Astrocyte of the hippocampus (primary cell): ENCODE measurements around the gene PTPRN2.

ENCODE experiments used
- DNase-seq: peaks from one replicate; pipeline ENCODE4 v3.0.0; 2011; ENCODE audit warnings: low read depth, low spot score

Gene PTPRN2

GRCh38 chr7:158267742-158268435 lies 319.7 kb downstream of the PTPRN2 start:
- no peak for DNase-seq

DNA sequence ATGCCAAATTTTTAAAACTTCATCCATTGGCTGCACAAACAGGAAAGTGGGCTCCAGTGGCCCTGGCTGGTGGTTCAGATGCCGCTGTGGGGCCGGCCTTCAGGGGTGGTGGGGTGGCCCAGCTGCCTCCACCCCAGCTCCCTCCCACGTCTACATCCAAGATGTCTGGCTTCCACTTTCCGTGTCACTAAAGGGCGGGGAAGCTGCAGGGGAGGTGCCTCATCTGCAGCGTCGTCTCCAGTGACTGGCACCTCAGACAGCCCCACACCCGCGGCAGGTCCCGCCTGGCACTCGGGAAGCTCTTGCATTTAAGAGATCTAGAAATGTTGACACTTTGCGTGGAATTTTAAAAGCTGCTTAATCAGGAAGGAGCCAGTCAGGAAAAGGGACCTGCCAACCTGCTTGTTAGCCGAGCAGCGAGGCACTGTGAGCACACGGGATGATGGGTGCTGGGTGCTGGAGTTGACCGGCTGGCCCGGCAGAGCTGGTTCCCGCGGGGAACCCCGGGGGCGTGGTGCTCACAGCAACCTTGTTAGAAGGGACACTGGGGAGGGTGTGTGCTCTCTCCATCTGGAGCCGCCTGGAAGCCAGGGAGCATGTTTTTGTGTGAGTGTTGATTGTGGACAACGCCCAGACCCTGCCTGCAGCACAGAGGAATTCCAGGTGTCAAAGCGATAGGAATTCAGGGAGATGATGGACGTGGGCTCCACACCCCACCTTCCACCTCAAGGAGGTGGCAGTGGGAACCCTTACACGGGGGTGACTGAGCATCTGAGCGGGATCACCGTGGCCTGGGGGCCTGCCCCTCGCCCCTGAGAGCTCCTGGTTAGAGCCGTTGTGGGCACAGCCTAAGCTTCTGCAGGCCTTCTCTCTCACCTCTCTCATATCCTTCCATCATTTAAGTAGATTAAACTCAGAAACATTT lies 320.5 kb downstream of the PTPRN2 start:
- no peak for DNase-seq

DNA sequence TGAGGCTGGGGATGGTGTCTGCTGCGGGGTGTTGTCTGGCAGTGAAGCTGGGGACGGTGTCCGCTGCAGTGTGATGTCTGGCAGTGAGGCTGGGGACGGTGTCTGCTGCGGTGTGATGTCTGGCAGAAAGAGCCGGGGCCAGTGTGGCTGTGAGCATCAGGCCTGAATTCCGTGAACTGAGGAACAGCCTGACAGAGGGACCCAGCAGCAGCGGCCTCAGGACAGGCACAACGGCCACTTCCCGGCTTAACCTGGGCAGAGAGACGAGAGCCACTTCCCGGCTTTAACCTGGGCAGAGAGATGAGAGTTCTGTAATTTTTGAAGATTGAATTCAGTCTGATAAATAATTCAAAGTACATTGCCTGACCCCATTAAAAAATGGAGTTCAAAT lies 321.2 kb downstream of the PTPRN2 start:
- no peak for DNase-seq

GRCh38 chr7:158265743-158266080 lies 321.9 kb downstream of the PTPRN2 start:
- DNase-seq, result no peak

GRCh38 chr7:158264881-158265742 lies 322.5 kb downstream of the PTPRN2 start:
- no peak for DNase-seq

GRCh38 chr7:158263964-158264748 lies 323.5 kb downstream of the PTPRN2 start:
- DNase-seq, result no peak

DNA sequence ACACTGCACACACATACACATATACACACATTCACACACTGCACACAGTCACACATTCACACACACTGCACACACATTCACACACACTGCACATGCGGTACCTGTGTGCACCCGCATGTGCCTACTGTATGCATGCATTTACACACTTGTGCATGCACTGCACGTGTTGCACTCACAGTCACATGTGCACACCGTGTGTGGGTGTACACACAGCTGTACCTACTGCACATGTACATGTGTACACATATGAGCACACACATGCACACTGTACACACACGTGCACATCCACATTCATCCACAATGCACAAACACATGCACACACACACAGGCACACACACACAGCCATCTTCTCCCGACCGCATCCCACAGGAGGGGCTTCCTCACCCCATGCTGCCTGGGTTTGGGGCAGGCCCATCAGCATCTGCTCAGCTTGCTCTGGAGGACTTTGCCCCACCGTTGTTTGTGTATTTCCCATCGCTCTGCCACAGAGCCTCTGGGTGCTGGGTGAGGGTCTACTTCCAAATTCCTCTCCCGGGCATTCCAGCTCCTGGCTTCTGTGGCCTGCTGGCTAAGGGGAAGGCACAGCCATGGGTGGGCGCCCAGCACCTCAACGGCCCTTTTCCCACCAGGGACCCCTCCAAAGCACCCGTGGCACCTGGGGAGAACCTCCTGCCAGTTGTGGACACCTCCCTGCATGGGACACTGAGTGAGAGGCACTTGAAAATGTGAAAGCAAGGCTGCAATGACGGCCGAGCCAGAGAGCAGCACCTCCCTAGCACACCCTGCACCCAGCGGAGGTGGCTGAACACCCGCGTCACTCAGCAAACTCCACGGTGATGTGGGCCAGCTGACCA lies 324.3 kb downstream of the PTPRN2 start:
- DNase-seq, result no peak

- no peak for DNase-seq
Measured at GRCh38 chr7:158262284-158263109, 325.1 kb downstream of the PTPRN2 start.

DNA sequence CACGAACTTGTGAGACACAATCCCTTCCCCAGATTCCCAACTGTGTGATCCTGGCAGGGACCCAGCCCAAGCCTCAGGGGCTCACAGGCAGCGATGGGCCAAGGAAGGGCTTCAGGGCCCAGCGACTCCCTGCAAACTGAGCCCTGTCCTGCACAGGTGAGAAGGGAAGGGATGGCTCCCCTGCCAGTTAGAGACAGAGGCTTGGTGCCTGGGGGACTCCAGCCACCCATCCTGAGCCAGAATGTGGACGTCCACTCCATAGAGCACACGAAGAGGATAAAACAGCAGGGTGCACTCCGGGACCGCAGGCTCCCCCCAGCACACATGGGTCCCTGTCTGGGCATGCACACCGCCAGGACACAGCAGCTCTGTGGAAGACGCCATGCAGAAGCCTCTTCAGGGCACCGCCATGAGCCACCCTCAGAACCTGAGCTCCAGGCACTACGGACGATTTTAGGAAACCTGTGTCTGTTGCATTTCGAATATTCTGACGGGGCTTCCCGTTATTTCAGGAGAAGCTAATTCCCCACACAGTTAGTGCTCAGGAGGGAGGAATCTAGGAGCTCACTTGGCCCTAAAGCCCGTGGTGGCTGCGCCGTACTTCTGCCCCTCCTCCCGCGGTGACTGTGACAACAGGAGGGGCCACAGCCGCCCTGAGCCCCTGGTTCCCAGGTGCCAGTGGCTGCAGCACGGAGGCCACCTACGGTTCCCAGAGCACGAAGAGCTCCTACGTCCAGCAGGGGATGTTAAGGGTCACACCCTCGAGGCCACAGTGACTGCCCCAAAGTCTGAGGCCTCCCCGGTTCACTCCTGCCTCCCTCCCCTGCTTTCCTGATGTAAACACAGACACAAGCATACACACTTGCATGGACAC lies 326.0 kb downstream of the PTPRN2 start:
- DNase-seq, result no peak

GRCh38 chr7:158260567-158261361 lies 326.9 kb downstream of the PTPRN2 start:
- DNase-seq, result no peak

GRCh38 chr7:158259671-158260418 lies 327.8 kb downstream of the PTPRN2 start:
- no peak for DNase-seq

DNA sequence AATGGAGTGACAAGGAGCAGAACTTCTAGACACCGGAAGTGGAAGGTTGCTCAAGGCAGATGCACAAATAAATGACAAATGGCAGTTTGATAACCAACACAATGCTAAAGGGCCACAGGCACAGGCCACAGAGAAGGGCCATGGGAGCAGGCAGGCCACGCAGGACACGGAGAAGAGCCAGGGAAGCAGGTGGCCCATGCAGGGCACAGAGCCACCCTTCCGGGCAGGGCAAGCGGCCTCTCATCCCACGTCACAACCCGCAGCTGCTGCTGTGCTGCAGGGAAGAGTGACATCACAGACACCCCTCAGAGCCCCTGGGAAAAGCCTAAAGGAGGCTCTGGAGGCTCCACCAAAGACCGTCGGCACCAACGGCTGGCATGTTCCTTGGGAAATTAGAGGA lies 328.5 kb downstream of the PTPRN2 start:
- DNase-seq, result no peak

DNA sequence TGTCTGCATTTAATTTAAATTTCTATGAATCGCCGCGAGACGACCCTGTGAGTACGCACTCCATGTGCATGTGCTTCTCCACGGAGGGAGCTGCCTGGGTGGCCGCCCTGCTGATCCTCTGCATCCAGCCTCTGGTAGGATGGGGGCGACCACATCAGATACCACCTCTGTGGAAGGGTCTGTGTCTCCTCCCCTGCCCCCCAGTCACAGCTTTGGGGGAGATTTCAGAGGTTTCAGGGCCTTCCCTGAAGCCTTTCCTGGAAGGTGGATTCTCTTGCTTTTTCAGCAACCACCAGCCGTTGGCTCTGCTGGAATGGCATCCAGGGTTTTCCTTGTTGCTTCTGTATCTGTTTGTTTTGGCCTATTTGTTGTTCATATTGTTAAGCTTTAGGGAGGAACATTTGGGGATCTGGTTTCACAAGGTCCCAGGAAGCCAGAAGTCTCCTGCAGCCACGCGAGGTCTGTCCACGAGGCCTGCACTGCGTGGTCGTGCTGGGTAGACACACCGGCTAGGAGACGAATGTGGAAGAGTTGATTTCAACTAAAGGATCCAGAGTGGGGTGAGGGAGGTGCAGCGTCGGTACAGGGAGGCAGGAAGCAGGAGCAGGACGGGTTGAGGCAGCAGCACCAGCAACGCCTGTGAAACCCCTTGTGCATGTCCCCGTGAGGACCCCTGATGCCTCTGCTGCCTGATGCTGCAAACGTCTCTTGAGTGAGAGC lies 329.1 kb downstream of the PTPRN2 start:
- no peak for DNase-seq

DNA sequence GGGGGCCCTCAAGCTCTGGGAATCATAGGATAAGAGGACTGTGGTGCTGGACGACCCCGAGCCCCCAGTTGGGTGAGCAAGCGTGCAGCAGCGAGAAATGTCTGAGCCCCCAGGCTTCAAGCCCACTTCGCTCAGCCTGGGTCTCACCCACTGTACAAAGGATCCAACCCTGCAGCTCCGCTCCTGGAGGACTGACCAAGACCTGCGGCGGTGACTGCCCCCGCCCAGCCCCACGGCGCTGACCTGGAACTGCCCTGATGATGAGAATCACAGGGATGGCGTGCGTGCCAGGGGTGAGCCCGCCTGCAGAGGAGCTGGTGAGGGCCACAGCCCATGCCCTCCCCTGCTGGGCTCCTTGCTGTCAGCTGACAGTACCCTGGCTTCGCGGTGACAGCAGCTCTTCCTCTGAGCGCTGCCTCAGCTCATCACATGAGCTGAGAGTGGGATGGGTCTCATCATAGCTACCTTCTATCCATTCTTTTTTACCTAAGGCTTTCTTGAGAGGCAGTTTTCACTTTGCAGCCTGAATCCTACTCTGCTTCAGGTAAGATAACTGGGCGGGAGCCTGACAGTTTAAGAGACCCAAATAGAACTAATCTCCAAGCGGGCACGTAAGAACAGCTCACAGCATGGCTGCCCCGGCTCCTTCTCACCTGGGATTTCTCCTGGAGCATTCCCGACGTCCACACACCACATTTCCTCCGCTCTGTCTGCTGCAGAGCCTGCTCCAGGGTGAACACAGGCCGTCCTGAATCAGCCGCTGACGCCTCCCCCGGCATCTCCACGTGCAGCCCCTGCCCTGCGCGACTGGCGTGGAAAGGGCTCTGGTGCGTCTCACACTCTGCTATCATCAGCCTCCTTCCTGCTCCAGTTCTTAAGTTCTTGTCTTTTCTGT lies 329.9 kb downstream of the PTPRN2 start:
- DNase-seq, result no peak

- no peak for DNase-seq
Measured at GRCh38 chr7:158257001-158257400, 330.6 kb downstream of the PTPRN2 start.
